Lung microvascular endothelial cell (primary cell): ENCODE data around the gene BTBD9. TPM values are rescaled to one million over a fixed set of nuclear protein-coding genes. Genes with fewer than 3 reads are reported as not detected.
A peak's percentile ranks its signal among the peaks of the same experiment; 100 is the strongest.

Experiments used
- DNase-seq, 2 donors: peaks; one replicate each; pipeline versions ENCODE4 v3.0.0 to v3.0.0-alpha.2; 2010; ENCODE audit warnings: low read depth in 2 of 2
- total RNA-seq: library from RNA; depleted of rRNA; stranded (reverse); fragments of >200 nt; gene quantifications from 2 replicates; pipeline ENCODE4 v1.2.1, GENCODE V29; 2014

Gene BTBD9
- total RNA-seq = 5.9 and 7.1 TPM in 2 replicates

DNA sequence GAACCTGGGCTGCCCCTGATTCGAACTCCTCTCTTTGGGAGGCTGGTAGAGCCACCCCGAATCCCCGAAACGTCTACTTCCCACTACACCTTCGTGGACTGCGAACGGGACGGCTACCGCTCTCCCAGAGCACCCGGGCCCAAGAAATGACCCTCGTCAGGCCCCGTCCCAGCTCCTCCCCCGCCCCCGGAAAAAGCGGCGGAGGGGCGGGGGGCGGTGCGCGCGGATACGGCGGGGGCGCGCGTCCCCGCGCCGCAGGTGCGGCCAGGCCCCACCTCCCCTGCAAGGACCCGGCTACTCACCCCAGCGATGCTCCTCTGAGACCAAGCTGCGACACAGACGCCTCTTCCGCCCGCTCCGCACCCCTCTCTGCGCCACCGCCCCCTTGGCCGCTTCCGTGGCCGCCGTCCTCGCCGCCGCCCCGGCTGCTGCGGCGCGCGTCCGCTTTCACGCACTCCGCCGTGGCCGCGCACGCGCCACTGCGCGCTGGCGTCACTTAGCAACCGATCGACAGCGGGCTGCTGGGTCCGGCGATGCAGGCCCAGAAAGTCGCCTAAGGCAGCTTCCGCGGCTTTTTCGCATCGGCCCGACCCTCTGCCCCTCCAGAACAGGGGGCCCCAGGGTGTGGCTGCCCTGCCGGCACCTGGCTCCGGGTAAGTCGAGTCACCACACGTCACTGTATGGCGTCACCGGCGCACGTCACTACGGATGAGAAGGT is at the start of gene BTBD9:
BTBD9 (minus strand) TSS at position 432 of the 718 bp plus-strand sequence.
- peak; percentile 87 to 91 for DNase-seq

GRCh38 chr6:38688579-38689087 is 48.9 kb upstream of the BTBD9 start:
- DNase-seq = no peak

DNA sequence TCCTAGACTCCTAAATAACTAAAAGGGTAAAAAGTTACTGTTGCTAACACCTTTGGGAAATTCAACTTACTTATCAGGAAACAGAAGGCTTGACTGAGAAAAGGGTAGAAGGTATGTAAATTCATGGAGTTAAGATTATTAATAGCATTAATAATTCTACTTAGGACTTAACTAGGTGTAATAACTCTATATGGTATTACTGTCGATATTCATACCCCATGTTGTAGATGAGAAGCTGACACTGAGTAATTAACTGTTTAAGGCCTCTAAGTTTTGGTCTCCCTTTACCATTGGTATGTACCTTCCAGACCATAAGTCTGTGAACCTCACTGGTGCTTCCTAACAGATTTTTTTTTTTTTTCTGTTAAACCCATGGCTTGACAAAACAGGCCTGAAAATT is 47.8 kb upstream of the BTBD9 start:
- no peak for DNase-seq

DNA sequence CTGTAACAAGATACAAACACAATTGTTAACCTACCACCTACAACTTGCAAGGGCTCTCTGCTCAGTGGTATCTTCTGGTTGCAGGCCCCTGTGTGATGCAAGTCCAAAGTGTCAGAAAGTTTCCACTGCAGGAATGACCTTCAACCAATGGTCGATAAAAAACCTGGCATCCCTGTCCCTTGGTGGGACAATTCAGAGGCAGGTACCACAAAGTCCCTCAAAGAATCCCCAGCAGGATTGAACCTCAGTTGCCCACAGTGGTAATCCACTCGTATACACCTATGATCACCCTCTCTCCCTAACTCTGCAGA is 47.3 kb upstream of the BTBD9 start:
- no peak for DNase-seq

DNA sequence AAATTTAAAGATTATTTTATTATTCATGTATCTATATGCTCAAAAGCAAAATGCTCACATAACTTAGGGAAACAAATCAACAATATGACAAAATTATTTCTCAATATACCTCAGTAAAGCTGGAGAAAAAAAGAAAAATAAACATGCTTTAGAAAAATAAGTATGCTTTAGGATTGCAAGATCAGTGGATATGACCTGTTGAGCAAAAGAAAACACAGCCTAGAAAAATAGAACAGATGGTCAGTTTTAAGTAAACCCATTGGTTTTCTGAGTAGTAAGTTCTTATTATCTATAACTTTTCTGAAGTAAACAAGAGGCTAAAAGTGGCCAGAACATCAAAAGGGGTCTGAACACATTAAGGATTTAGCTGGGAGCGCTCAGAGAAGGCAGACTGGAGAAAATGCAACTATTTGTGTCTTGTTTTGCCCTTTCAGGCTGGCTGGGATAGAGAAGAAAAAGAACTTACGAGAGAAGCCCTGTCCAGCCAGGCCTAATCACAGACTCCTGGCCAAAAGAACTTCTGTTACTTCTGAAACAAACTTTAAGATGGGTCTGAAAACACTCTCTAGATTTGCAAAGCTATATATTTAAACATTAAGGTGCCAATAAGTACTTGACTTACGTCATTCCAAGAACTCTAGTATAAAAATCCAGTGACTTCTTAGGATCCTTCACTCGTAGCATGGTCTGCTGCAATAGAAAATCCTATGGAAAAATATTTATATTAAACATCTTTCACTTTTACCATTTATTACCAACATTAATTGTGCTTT is 46.7 kb upstream of the BTBD9 start:
- DNase-seq = no peak

- no peak for DNase-seq
Observed at GRCh38 chr6:38684904-38685303, 45.2 kb upstream of the BTBD9 start.

DNA sequence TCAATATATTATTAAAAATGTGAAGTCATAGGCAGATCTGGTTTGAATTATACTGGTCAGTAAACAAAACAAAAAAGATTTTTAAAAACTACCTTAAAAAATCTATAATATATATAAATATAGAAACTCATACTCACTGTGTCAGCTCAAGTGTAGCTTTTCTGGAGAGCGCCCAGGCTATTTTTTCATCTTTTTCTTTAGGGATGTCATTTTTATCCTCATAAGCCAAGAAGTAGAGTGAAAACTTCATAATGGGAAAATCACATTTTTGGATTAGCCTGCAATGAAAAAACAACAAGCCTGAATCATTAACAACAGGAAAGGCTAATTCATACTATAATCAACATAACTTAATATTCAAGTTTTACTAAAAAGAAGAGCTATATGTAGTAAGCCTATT is 44.5 kb upstream of the BTBD9 start:
- no peak for DNase-seq

GRCh38 chr6:38681850-38682249 is 42.1 kb upstream of the BTBD9 start:
- no peak for DNase-seq

GRCh38 chr6:38679668-38680067 is 39.9 kb upstream of the BTBD9 start:
- no peak for DNase-seq

DNA sequence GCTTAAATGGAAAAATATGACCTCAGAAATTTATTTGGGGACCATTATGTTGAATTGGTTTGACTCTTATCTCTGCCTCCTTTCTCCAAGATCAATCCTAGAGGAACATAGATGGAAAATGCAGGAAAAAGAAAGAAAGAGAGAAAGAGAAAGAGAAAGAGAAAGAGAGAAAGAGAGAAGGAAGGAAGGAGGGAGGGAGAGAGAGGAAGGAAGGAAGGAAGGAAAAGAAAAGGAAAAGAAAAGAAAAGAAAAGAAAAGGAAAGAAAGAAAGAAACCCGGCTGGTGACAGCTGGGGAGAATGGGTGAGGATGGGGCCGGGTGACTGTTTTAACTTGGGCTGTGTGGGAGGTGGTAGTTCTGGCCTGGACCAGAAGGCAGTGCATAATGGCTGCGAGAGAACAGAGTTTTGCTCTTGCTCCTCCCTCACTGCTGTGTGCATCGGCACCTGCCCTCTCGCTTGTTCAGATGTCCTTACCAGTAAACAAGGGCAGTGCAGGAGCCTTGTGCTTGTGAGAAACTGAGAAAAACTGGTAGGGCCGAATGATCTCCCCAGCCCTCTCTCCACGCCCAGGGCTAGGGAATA is 38.5 kb upstream of the BTBD9 start:
- DNase-seq = no peak

GRCh38 chr6:38676974-38677544 is 37.3 kb upstream of the BTBD9 start:
- peak in 1 of 2 donors; percentile 2 for DNase-seq

DNA sequence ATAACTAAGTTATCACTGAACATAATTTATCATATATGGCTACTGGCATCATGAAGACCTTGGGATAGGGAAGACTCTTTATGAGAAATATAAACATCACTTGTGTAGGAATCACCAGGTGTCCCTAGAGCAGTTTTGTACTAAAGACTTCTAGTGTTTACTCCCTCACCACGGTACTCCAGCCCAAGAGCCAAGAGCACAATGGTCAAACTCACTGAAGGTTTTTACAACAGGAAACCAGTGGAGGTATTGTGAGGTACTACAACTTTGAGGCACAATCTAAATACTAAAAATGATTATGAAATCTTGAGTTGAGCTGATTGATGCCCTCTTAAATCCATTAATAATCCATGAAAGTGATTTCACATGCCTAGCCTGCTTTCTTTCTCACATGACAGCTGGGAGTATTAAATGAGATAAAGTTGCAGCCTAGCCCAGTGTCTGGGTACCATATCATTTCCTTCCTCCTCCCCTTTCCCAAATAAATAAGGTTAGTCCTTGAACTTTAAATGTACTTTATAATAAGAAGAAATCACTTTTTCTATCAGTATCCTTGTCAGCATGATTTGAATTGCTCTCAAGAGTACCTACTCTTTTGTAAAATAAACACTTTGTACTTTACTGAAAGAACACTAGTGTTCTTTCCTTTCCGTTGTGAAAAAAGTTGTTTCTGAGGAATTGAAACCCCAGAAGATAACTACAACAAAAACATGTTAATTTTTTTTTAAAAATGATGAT is 36.7 kb upstream of the BTBD9 start:
- peak in 1 of 2 donors; percentile 6 for DNase-seq

DNA sequence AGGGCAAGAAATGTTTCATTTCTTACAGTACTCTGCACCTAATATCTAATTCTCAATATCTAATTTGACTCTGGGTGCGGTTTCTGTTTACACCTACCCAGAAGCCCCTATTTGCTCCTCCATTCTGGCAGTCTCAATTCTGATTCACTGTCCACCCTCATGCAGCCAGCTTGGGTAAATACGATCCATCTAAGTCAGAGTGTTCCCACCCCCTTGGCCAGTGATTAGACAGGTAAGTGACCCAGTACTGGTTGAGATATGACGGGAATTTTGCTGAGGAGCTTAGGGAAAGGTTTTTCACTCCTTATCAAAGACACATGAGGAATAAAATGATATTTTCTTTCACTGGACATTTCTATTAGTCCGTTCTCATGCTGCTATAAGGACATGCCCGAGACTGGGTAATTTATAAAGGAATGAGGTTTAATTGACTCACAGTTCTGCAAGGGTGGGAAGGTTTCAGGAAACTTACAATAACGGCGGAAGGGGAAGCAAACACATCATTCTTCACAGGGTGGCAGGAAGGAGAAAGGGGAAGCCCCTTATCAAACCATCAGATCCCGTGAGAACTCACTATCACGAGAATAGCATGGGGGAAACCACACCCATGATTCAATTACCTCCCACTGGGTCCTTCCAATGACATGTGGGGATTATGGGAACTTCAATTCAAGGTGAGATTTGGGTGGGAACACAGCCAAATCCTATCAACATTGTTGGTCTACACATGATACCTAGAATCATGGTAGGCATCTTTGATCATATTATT is 33.9 kb upstream of the BTBD9 start:
- peak; percentile 23 to 77 for DNase-seq

DNA sequence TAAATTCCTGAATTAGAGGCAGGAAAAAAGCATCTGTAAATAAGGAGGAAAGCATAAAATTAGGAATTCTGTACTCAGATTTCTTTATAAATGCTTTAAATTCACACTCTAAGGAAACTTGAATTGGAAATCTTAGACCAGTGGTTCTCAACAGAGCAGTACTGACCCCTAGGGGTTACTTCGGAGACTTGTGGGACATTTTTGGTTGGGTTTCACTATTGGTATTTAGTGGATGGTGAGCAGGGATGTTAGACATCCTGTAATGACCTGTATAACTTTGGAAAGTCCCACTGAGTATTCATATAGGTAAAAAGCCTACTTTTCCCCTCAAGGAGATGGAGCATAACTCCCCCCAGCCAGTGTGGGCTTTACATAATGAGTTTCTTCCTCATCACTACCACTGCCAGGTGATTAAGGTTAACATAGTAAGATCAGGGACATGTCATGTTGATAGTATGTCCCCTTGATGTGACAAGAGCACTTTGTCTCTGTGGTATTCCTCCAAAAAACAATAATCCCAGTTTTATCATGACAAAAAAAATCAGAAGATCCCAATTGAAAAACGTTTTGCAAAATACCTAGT is 32.2 kb upstream of the BTBD9 start:
- peak; percentile 58 to 79 for DNase-seq

GRCh38 chr6:38658418-38659167 is 18.9 kb upstream of the BTBD9 start:
- DNase-seq = no peak

DNA sequence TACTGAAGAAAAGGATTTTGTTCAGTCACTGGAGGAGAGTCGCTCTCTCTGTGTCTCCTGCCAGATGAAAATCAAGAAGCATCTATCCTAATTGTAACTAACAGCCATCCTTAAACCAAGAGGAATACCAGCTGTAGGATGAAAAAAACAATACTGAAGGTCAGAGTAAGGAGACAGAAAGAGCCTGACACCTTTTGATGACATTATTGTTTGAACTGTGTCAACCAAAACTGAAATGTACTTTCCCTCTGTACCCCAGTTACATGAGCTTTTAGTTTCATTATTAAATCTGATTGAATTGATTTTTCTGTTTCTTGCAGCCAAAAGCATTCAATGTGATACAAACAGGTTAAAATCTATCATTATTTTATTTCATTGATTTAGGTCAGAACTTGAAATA is 17.2 kb upstream of the BTBD9 start:
- no peak for DNase-seq

- DNase-seq = no peak
Observed at GRCh38 chr6:38654263-38654662, 14.5 kb upstream of the BTBD9 start.

DNA sequence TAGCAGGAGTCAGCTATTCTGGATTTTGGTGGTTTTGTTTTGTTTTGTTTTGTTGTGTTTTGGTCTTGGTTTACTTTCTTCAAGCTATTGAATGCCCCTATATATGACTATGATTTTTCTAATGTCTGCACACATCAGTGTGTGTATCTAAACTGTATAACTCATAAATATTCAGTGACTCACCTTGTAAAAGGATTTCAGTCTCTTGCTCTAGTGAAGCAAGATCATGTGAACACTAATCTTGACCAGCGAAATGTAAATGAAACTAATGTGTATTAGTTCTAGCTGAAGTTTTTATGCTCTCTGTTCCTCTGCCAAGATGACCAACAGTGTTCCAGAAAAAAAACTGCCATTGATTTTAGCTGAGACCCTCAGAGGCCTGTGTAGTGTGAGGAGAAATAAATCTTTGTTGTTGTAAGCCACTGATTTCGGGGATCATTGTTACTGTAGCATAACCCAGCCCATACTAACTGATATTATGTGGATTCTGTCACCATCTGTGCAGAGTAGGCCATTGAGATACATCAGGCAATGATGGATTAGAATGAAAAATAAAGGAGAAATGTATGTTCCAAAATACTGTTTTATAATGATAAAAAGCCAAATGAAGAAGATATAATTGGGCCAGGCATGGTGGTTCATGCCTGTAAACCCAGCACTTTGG is 11.5 kb upstream of the BTBD9 start:
- DNase-seq = no peak

DNA sequence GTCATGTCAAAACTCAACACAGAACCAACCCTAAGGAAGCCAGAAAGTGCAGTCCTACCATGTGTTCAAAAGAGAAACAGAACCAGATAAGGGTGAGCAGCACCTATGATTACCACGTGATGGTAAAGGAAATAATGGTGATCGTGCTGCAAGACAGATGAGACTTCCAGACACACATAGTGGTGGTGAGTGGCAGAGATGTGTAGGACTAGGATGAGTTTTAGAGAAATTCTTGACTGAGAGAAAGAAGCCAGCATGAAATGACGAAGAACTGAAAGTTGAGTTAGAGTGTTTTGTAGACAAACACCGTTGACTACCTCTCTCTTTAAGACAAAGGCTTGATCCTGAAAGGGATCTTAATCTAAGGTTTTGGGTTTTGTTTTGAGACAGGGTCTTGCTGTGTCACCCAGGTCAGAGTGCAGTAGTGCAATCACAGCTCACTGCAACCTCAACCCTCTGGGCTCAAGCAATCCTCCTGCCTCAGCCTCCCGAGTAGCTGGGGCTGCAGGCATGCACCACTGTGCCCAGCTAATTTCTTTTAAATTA is 10.6 kb upstream of the BTBD9 start:
- DNase-seq = no peak
